Prostate gland (tissue), 2 donors: ENCODE measurements around the gene TUBE1.

Source experiments
- POLR2A ChIP-seq: fragments of 450-650 bp; IDR thresholded peaks from one replicate; pipeline ENCODE4 v1.6.1; 2016; ENCODE audit warnings: antibody characterized with exemption, mild to moderate bottlenecking
- POLR2AphosphoS5 ChIP-seq: sonication (generic); formaldehyde crosslinking; IDR thresholded peaks from one replicate; pipeline ENCODE4 v1.6.1; 2017; ENCODE audit warnings: antibody characterized with exemption
- TF ChIP-seq, protein P1 (sequence below), 4 experiments: fragments of 200-600 bp in 2 of 4; fragments of 450-650 bp in 2 of 4; sonication (generic) in 2 of 4; IDR thresholded peaks; 1 replicate in 3 of 4; 2 replicates in 1 of 4; pipeline ENCODE4 v1.5.1; 2016 to 2019; ENCODE audit warnings: antibody characterized with exemption in 4 of 4, mild to moderate bottlenecking in 2 of 4, moderate library complexity in 2 of 4

DNA sequence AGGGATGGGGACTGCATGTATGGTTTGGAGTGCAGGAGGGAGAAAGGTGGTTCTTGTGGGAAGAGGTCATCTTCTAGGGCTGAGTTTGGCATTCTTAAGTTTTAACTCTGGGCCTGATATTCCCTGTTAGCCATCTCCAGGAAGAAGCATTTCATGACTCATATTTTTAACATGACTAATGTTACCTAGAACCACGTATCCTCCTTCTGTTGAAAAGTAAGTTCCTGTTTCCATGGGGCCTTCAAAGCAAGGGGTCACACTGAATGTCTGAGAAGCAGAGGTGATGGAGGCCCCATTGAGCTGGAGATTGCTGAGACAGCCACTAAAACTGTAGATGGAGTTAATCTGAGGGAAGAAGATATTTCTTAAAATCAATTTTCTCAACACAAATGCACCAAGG, 30.3 kb upstream of the TUBE1 start:
- TF ChIP-seq POLR2A: no peak
- TF ChIP-seq, protein P1, sequence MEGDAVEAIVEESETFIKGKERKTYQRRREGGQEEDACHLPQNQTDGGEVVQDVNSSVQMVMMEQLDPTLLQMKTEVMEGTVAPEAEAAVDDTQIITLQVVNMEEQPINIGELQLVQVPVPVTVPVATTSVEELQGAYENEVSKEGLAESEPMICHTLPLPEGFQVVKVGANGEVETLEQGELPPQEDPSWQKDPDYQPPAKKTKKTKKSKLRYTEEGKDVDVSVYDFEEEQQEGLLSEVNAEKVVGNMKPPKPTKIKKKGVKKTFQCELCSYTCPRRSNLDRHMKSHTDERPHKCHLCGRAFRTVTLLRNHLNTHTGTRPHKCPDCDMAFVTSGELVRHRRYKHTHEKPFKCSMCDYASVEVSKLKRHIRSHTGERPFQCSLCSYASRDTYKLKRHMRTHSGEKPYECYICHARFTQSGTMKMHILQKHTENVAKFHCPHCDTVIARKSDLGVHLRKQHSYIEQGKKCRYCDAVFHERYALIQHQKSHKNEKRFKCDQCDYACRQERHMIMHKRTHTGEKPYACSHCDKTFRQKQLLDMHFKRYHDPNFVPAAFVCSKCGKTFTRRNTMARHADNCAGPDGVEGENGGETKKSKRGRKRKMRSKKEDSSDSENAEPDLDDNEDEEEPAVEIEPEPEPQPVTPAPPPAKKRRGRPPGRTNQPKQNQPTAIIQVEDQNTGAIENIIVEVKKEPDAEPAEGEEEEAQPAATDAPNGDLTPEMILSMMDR (IDR thresholded peaks at IDR 0.05): no peak
- TF ChIP-seq POLR2AphosphoS5: no peak
